Fibroblast of skin of scalp (primary cell): ENCODE measurements around the gene CABP7.

Source experiments
- DNase-seq: peaks from one replicate; pipeline ENCODE4 v3.0.0-alpha.2; 2013

The CABP7 gene

GRCh38 chr22:29723766-29724165, 4.0 kb downstream of the CABP7 start:
- no peak for DNase-seq

- no peak for DNase-seq
Observed at GRCh38 chr22:29724843-29725242, 5.0 kb downstream of the CABP7 start.

GRCh38 chr22:29726106-29726505, 6.3 kb downstream of the CABP7 start:
- DNase-seq, result no peak

GRCh38 chr22:29726512-29727130, 6.8 kb downstream of the CABP7 start:
- no peak for DNase-seq

- DNase-seq, result peak; percentile 50
Observed at GRCh38 chr22:29727131-29727523, 7.3 kb downstream of the CABP7 start.

GRCh38 chr22:29729161-29729560, 9.4 kb downstream of the CABP7 start:
- no peak for DNase-seq

- no peak for DNase-seq
Observed at GRCh38 chr22:29731058-29731850, 11.5 kb downstream of the CABP7 start.

- DNase-seq, result no peak
Observed at GRCh38 chr22:29732883-29733282, 13.1 kb downstream of the CABP7 start.

- no peak for DNase-seq
Observed at GRCh38 chr22:29733362-29734201, 13.8 kb downstream of the CABP7 start.

- DNase-seq, result no peak
Observed at GRCh38 chr22:29734406-29734805, 14.6 kb downstream of the CABP7 start.

- no peak for DNase-seq
Observed at GRCh38 chr22:29734838-29735237, 15.0 kb downstream of the CABP7 start.

GRCh38 chr22:29735416-29735815, 15.6 kb downstream of the CABP7 start:
- no peak for DNase-seq

- no peak for DNase-seq
Observed at GRCh38 chr22:29737251-29738117, 17.7 kb downstream of the CABP7 start.

GRCh38 chr22:29738118-29738815, 18.5 kb downstream of the CABP7 start:
- no peak for DNase-seq

- DNase-seq, result no peak
Observed at GRCh38 chr22:29739346-29739875, 19.6 kb downstream of the CABP7 start.

GRCh38 chr22:29740216-29740615, 20.4 kb downstream of the CABP7 start:
- no peak for DNase-seq

- no peak for DNase-seq
Observed at GRCh38 chr22:29741926-29742325, 22.1 kb downstream of the CABP7 start.

GRCh38 chr22:29742326-29742725, 22.5 kb downstream of the CABP7 start:
- no peak for DNase-seq

- peak; percentile 40 for DNase-seq
Observed at GRCh38 chr22:29744902-29745301, 25.1 kb downstream of the CABP7 start.

GRCh38 chr22:29747832-29748231, 28.0 kb downstream of the CABP7 start:
- DNase-seq, result no peak

- DNase-seq, result no peak
Observed at GRCh38 chr22:29748248-29748893, 28.6 kb downstream of the CABP7 start.
